Epithelial cell of prostate (primary cell): ENCODE data around the gene ARPP21.
"Not testable (repeated sequence)": the region's sequence is repeated elsewhere in the genome, so short reads cannot be mapped to it uniquely, and the experiment has no call there.

Experiments
- DNase-seq: peaks from one replicate; pipeline ENCODE4 v3.0.0-alpha.2; 2011; ENCODE audit warnings: low read depth, low spot score
- H3K27ac ChIP-seq: fragments of 450-650 bp; 2 replicates; pipeline ENCODE4 v1.5.1; 2017; ENCODE audit warnings: mild to moderate bottlenecking

Gene ARPP21

GRCh38 chr3:35772381-35773015, 133.2 kb downstream of the ARPP21 start:
- H3K27ac ChIP-seq = no peak overlapping the region
- no peak for DNase-seq

GRCh38 chr3:35773417-35773816, 134.1 kb downstream of the ARPP21 start:
- DNase-seq = no peak
- H3K27ac ChIP-seq = no peak overlapping the region

- DNase-seq = no peak
Observed at GRCh38 chr3:35776346-35776745, 137.0 kb downstream of the ARPP21 start.

GRCh38 chr3:35777065-35777464, 137.7 kb downstream of the ARPP21 start:
- no peak for DNase-seq
- no peak overlapping the region for H3K27ac ChIP-seq

More at GRCh38 chr3:35776346-35776745, 137.0 kb downstream of the ARPP21 start:
- no peak overlapping the region for H3K27ac ChIP-seq

- no peak overlapping the region for H3K27ac ChIP-seq
- no peak for DNase-seq
Observed at GRCh38 chr3:35777563-35778554, 138.5 kb downstream of the ARPP21 start.

GRCh38 chr3:35779611-35780010, 140.3 kb downstream of the ARPP21 start:
- H3K27ac ChIP-seq = no peak overlapping the region
- DNase-seq = no peak

- DNase-seq = no peak
Observed at GRCh38 chr3:35780800-35781199, 141.5 kb downstream of the ARPP21 start.

GRCh38 chr3:35781558-35781957, 142.2 kb downstream of the ARPP21 start:
- no peak overlapping the region for H3K27ac ChIP-seq
- DNase-seq = no peak

More at GRCh38 chr3:35780800-35781199, 141.5 kb downstream of the ARPP21 start:
- no peak overlapping the region for H3K27ac ChIP-seq

GRCh38 chr3:35782355-35782754, 143.0 kb downstream of the ARPP21 start:
- no peak overlapping the region for H3K27ac ChIP-seq
- DNase-seq = no peak

- DNase-seq = no peak
- H3K27ac ChIP-seq = no peak overlapping the region
Observed at GRCh38 chr3:35784169-35784568, 144.8 kb downstream of the ARPP21 start.

- DNase-seq = no peak
- H3K27ac ChIP-seq = no peak overlapping the region
Observed at GRCh38 chr3:35785234-35785888, 146.0 kb downstream of the ARPP21 start.

GRCh38 chr3:35787936-35788335, 148.6 kb downstream of the ARPP21 start:
- DNase-seq = no peak
- H3K27ac ChIP-seq = no peak overlapping the region

- no peak for DNase-seq
- H3K27ac ChIP-seq = no peak overlapping the region
Observed at GRCh38 chr3:35789042-35789831, 149.9 kb downstream of the ARPP21 start.

- DNase-seq = no peak
- H3K27ac ChIP-seq = no peak overlapping the region
Observed at GRCh38 chr3:35790764-35791163, 151.4 kb downstream of the ARPP21 start.

GRCh38 chr3:35793667-35794066, 154.3 kb downstream of the ARPP21 start:
- no peak overlapping the region for H3K27ac ChIP-seq
- no peak for DNase-seq

- DNase-seq = no peak
- H3K27ac ChIP-seq = no peak overlapping the region
Observed at GRCh38 chr3:35800960-35801459, 161.7 kb downstream of the ARPP21 start.

GRCh38 chr3:35814531-35814930, 175.2 kb downstream of the ARPP21 start:
- H3K27ac ChIP-seq = no peak overlapping the region
- no peak for DNase-seq

GRCh38 chr3:35815796-35816195, 176.5 kb downstream of the ARPP21 start:
- not testable (repeated sequence) for DNase-seq, H3K27ac ChIP-seq

- no peak for DNase-seq
- no peak overlapping the region for H3K27ac ChIP-seq
Observed at GRCh38 chr3:35817216-35817615, 177.9 kb downstream of the ARPP21 start.

GRCh38 chr3:35832140-35832571, 192.8 kb downstream of the ARPP21 start:
- H3K27ac ChIP-seq = no peak overlapping the region
- no peak for DNase-seq
